Skeletal muscle tissue (tissue), 4 donors: Measurements from ENCODE around the gene TOLLIP. TPM values are rescaled to one million over a fixed set of nuclear protein-coding genes. Genes with fewer than 3 reads are reported as not detected.
A peak's percentile ranks its signal among the peaks of the same experiment; 100 is the strongest.
"Not testable (repeated sequence)": the region's sequence is repeated elsewhere in the genome, so short reads cannot be mapped to it uniquely, and the experiment has no call there.

Experiments
- H3K27ac ChIP-seq: one replicate; pipeline ENCODE4 v1.7.0; 2013; ENCODE audit warnings: mild to moderate bottlenecking, low read depth, low read length, inconsistent platforms
- H3K27me3 ChIP-seq, 3 donors: one replicate each; pipeline ENCODE4 v1.7.0; 2013; ENCODE audit warnings: low read length in 3 of 3; ENCODE audit not compliant: control insufficient read depth in 3 of 3, insufficient read depth in 3 of 3
- H3K36me3 ChIP-seq, 3 donors: one replicate each; pipeline ENCODE4 v1.7.0; 2013; ENCODE audit warnings: low read length in 3 of 3; ENCODE audit not compliant: control insufficient read depth in 3 of 3, insufficient read depth in 3 of 3
- H3K4me1 ChIP-seq, 3 donors: one replicate each; pipeline ENCODE4 v1.7.0; 2013; ENCODE audit warnings: low read length in 3 of 3, mild to moderate bottlenecking in 3 of 3; ENCODE audit not compliant: control insufficient read depth in 3 of 3, insufficient read depth in 3 of 3
- H3K4me3 ChIP-seq, 3 donors: one replicate each; pipeline ENCODE4 v1.7.0; 2013; ENCODE audit warnings: low read length in 3 of 3
- H3K9ac ChIP-seq, 3 donors: one replicate each; pipeline ENCODE4 v1.7.0; 2013; ENCODE audit warnings: low read length in 3 of 3, mild to moderate bottlenecking in 3 of 3, moderate library complexity in 2 of 3, low read depth in 1 of 3
- H3K9me3 ChIP-seq, 3 donors: one replicate each; pipeline ENCODE4 v1.7.0; 2013; ENCODE audit warnings: low read length in 3 of 3; ENCODE audit not compliant: control insufficient read depth in 3 of 3
- total RNA-seq: library from RNA; depleted of rRNA; stranded (reverse); fragments of >200 nt; gene quantifications from one replicate; pipeline ENCODE4 v1.2.3, GENCODE V29; 2014
- donor health status: Osteomylitis.

The TOLLIP gene
- total RNA-seq: 8.9 TPM

DNA sequence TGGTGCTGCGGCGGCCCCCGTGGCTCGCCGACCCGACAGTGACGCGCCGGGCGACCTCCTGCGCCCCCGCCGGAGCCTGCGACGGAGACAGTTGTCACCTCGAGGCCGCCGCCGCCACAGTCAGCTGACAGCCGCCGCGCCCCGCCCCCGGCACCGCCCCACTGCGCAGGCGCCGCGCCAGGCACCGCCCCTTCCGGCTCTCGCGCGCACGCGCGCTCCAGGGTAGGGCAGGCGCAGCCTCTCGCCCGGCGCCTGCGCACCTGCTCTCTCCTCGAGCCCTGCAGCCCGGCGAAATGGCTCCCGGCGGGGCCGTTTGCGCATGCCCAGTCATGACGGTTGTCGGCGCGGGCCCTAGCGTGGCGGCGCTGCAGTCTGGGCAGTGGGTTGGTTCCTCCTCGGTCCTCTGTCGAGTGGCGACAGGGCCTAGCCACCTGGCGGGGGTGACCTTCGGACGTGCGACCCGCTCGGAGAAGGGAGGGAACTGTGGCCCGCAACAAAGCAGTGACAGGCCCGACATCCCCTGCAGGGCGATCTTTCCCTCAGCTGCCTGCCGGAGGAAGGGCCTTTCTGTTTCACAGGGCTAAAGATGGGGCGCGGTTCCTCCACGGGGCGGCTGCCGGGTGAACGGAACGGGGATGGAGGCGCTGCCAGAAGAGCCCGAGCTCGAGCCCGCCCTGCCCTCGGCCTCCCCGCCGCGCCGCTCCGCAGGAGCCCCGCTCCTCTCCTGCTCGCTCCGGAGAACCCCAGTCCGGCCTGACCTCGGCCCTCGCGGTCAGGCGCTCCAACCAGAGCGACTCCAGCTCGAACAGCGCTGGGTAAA is at the start of gene TOLLIP:
TOLLIP (minus strand) TSS at position 135 of the 820 bp plus-strand sequence; CDS start at position 1, 134 bp downstream.
- H3K4me3 ChIP-seq: peak within 1 kb of the TSS; percentile 79 to 94 (median 88)
- H3K27me3 ChIP-seq: no peaks in the 10 kb centered on the region
- peak within 1 kb of the TSS; percentile 90 for H3K27ac ChIP-seq
- H3K9me3 ChIP-seq: peaks cover 0 to 4% (median 0%) of the 10 kb centered on the region in 3 donors
- peak within 1 kb of the TSS; percentile 95 to 97 (median 96) for H3K9ac ChIP-seq
- H3K36me3 ChIP-seq: peaks cover 6 to 8% (median 8%) of the 10 kb centered on the region in 3 donors
- H3K4me1 ChIP-seq: peaks cover 28 to 33% (median 29%) of the 10 kb centered on the region in 3 donors

DNA sequence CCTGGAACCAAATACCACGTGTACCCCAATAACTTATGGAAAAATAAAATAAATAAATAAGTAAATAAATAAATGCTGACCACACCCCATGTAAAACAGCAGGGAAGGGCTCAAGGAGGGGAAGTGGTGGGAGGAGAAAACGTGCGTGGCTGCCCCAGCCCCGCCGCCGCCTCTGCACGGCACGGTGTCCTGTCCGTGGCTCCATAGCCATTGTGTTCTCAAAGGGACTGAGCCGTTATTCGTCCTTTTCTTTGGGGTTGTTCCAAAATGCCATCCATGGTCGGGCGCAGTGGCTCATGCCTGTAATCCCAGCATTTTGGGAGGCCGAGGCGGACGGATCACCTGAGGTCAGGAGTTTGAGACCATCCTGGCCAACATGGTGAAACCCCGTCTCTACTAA is 49.5 kb upstream of the TOLLIP start:
- H3K4me1 ChIP-seq, H3K27ac ChIP-seq, H3K36me3 ChIP-seq, H3K9ac ChIP-seq, H3K9me3 ChIP-seq, H3K4me3 ChIP-seq: not testable (repeated sequence)
- peaks cover 18 to 36% (median 26%) of the 10 kb centered on the region in 3 donors for H3K27me3 ChIP-seq

DNA sequence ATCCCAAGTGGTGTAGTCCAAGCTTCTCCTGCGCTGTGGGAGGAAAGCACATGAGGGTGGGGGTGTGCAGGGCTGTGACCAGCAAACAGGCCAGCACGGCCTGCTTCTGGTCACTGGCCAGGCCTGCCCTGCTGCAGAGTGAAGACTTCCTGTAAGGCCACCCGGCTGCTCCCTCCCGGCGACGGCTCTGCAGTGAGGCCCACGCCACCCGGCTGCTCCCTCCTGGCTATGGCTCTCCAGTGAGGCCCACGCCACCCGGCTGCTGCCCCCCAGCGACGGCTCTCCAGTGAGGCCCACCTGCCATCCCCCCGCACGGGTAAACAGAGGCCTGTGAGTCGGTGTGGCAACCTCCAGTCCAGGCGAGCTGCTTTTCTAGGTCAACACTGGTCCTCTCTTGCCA is 48.9 kb upstream of the TOLLIP start:
- H3K4me3 ChIP-seq: no peak overlapping the region
- no peak overlapping the region for H3K9ac ChIP-seq
- peaks cover 22 to 39% (median 26%) of the 10 kb centered on the region in 3 donors for H3K27me3 ChIP-seq
- no peak overlapping the region for H3K27ac ChIP-seq
- no peaks in the 10 kb centered on the region for H3K36me3 ChIP-seq
- no peaks in the 10 kb centered on the region for H3K4me1 ChIP-seq
- no peaks in the 10 kb centered on the region for H3K9me3 ChIP-seq

DNA sequence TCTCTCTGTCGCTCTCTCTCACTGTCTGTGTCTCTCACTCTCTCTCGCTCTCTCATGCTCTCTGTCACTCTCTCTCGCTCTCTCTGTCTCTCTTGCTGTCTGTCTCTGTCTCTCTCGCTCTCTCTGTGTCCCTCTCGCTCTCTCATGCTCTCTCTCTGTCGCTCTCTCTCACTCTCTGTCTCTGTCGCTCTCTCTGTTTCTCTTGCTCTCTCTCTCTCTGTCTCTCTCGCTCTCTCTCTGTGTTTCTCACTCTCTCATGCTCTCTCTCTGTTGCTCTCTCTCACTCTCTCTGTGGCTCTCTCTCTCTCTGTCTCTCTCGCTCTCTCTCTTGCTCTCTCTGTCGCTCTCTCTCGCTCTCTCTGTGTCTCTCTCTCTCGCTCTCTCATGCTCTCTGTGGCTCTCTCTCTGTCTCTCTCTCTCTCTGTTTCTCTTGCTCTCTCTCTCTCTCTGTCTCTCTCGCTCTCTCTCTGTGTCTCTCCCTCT is 47.1 kb upstream of the TOLLIP start:
- Histone ChIP-seq H3K4me3 (no peak overlapping the region), H3K27ac (no peak overlapping the region), H3K36me3 (no peaks in the 10 kb centered on the region), H3K9ac (no peak overlapping the region), H3K9me3 (no peaks in the 10 kb centered on the region), H3K27me3 (peaks cover 20 to 39% (median 25%) of the 10 kb centered on the region in 3 donors), H3K4me1 (no peaks in the 10 kb centered on the region)

DNA sequence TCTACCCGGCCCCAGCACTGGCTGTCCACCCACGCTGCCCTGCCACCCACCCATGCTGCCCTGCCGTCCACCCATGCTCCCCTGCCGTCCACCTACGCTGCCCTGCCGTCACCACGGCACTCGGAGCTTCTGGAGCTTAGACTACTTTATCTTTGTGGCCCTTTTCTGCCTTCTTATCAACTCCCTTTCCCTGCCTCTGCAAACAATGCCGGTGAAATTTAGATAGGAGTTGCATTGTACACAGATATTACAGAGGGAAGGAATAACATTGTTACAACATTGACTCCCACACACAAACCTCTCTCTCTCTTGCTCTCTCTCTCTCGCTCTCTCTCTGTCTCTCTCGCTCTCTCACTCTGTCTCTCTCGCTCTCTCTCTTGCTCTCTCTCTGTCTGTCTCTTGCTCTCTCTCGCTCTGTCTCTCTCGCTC is 46.6 kb upstream of the TOLLIP start:
- no peaks in the 10 kb centered on the region for H3K4me1 ChIP-seq
- no peak overlapping the region for H3K4me3 ChIP-seq
- H3K36me3 ChIP-seq: no peaks in the 10 kb centered on the region
- H3K9me3 ChIP-seq: no peaks in the 10 kb centered on the region
- peaks cover 20 to 42% (median 25%) of the 10 kb centered on the region in 3 donors for H3K27me3 ChIP-seq
- no peak overlapping the region for H3K9ac ChIP-seq
- no peak overlapping the region for H3K27ac ChIP-seq

DNA sequence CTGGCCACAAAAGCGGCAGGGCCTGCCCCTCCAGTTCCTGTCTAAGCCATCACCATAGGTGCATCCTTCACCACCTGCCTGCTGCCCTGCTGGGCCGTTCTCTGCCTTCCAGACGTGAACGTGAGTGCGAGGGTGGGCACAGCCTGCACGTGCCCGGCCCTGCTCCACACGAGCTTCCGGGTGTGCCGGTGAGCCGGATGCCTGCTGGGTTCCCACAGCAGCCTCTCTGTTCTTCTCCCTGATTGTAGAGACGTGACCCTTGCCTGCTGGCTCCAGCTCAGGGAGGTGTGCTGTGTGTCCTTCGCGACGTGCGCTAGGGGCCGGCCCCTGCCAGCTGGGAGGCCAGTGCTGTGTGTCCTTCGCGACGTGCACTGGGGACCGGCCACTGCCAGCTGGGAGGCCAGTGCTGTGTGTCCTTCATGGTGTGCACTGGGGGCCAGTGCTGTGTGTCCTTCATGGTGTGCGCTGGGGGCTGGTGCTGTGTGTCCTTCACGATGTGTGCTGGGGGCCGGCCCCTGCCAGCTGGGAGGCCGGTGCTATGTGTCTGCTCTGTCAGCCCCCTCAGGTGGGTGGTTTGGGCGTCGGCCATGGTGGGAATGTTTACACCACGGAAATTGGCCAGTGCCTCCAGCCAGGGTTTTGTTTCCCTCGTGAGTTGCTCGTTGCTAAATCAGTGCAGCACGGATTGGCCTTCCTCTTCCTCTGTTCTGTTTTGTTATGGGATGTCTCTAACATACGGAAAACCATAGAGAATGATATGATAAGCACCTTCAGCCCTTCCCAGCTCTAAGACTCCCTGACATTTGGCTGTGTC is 44.9 kb upstream of the TOLLIP start:
- H3K9ac ChIP-seq: no peak overlapping the region
- no peak overlapping the region for H3K4me3 ChIP-seq
- no peaks in the 10 kb centered on the region for H3K4me1 ChIP-seq
- H3K27ac ChIP-seq: no peak overlapping the region
- H3K9me3 ChIP-seq: no peaks in the 10 kb centered on the region
- no peaks in the 10 kb centered on the region for H3K36me3 ChIP-seq
- H3K27me3 ChIP-seq: peaks cover 24 to 36% (median 25%) of the 10 kb centered on the region in 3 donors

DNA sequence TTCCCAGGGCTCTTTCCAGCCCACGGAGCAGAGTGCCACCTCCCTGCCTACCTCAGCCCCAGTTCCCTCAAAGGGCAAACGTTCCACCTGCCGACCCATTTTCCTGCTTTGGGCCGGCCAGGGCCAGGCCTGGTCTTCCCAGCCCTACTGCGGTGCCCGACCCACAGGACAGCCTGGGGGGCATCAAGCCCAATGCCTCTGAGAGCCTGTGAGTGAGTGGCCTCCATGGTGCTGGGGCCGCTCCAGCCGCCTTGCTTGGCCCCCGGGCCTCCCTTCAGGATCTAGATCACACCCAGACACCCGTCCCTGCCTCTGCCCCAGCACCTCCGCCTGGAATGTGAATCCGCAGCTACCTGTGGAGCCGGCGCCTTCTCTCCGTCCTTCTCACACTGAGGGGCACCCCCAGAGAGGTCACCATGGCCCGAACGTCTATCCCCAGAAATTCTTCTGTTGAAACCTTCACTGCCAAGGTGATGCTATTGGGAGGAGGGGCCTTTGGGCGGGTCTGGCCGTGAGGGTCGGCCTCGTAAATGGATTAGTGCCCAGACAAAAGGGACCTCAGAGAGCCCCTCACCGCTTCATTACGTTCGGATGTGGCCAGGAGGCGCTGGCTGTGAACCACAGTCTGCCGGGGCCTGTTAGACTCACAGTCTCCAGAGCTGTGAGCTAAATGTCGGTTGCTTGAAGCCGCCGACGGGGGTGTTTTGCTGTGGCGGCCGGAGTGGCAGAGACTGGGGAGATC is 44.1 kb upstream of the TOLLIP start:
- Histone ChIP-seq H3K9ac (no peak overlapping the region), H3K36me3 (no peaks in the 10 kb centered on the region), H3K27me3 (peaks cover 25 to 36% (median 31%) of the 10 kb centered on the region in 3 donors), H3K4me1 (no peaks in the 10 kb centered on the region), H3K4me3 (no peak overlapping the region), H3K9me3 (no peaks in the 10 kb centered on the region), H3K27ac (no peak overlapping the region)

DNA sequence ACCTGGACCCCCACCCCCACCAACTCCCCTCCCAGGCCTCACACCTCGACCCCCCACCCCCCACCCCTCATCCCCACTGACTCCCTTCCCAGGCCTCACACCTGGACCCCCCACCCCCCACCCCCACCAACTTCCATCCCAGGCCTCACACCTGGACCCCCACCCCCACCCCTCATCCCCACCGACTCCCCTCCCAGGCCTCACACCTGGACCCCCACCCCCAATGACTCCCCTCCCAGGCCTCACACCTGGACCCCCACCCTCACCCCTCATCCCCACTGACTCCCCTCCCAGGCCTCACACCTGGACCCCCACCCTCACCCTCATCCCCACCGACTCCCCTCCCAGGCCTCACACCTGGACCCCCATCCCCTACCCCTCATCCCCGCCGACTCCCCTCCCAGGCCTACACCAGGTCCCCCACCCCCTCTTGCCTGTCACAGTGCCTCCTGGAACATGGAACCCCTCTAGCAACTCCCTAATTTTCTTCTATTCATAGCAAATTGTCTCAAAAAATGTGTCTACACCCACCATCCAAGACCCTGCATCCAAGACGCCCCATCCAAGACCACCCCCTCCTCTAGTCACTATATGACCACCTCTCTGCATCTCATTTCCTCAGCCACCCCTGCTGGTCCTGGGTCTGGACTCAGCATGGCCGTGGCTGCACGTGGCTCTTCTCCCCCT is 43.4 kb upstream of the TOLLIP start:
- peaks cover 21 to 33% (median 29%) of the 10 kb centered on the region in 3 donors for H3K27me3 ChIP-seq

DNA sequence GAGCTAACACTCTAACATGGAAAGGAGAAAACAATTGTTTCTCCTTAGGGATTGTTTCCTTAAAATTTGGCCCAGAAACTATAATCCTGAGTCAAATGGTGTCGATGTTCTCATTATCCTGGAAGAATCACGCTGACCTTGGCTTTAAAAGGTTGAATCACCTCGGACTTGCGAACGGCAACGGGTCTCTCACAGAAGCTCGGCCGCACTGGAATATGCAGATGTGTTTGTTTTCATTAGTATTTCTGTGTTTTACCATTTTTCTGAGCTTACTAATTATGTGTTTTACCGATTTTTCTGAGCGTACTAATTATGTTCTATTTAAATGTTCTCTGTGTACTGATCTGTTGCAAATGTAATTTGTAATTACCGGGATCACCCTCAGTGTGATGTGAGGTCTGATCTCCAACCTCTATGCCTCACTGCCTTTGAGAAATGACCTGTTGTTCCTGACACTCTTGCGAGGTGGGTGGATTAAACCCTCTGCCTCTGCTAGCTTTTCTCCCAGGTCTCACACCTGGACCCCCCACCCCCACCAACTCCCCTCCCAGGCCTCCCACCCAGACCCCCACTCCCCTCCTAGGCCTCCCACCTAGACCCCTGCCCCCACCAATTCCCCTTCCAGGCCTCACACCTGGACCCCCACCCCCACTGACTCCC is 42.0 kb upstream of the TOLLIP start:
- H3K4me3 ChIP-seq: no peak overlapping the region
- H3K27ac ChIP-seq: no peak overlapping the region
- no peaks in the 10 kb centered on the region for H3K36me3 ChIP-seq
- no peak overlapping the region for H3K9ac ChIP-seq
- no peaks in the 10 kb centered on the region for H3K4me1 ChIP-seq
- H3K27me3 ChIP-seq: peaks cover 22 to 33% (median 28%) of the 10 kb centered on the region in 3 donors
- H3K9me3 ChIP-seq: no peaks in the 10 kb centered on the region

More for the DNA sequence above, 43.4 kb upstream of the TOLLIP start:
- Histone ChIP-seq H3K36me3 (no peaks in the 10 kb centered on the region), H3K4me3 (no peak overlapping the region), H3K4me1 (no peaks in the 10 kb centered on the region), H3K9me3 (no peaks in the 10 kb centered on the region), H3K27ac (no peak overlapping the region), H3K9ac (no peak overlapping the region)
